Right forelimb (tissue), 1 donor: ENCODE data around the gene DCT.
"Not testable (repeated sequence)": the region's sequence is repeated elsewhere in the genome, so short reads cannot be mapped to it uniquely, and the experiment has no call there.

Source experiments
- DNase-seq: peaks from one replicate; pipeline ENCODE4 v3.0.0-alpha.2; 2018

DCT gene

GRCh38 chr13:94479616-94480015, at the start of gene DCT:
Gene DCT (minus strand): TSS chr13:94479682. CDS start chr13:94479255, 427 bp downstream.
- no peak for DNase-seq

DNA sequence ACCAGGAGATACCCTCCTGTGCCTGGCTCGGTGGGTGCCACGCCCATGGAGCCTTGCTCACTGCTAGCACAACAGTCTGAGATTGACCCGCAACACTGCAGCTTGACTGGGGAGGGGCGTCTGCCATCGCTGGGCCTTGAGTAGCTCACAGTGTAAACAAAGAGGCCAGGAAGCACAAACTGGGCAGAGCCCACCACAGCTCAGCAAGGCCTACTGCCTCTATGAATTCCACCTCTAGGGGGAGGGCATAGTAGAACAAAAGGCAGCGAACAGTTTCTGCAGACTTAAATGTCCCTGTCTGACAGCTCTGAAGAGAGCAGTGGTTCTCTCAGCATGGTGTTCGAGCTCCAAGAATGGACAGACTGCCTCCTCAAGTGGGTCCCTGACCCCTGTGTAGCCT, 47.5 kb upstream of the DCT start:
- DNase-seq: not testable (repeated sequence)

GRCh38 chr13:94525781-94526180, 46.3 kb upstream of the DCT start:
- DNase-seq: no peak

DNA sequence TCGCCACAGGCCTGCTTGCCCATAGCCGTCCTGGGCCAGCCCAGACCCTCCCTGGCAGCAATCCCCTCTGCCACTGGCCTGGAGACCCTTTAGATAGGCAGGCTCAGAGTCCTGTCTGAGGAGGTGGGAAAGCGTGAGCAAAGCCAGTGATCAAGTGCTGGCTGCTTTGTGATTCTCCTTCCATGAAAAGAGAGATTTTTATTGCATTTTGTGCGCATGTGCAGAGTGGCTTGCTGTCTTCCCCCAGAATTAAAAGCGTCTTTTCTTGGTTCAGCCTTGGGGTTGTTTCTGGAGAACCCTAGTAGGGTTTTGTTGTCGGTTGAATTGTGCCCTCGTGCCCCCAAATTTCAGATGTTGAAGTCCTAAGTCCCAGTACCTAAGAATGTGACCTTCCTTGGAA, 44.9 kb upstream of the DCT start:
- DNase-seq: no peak

DNA sequence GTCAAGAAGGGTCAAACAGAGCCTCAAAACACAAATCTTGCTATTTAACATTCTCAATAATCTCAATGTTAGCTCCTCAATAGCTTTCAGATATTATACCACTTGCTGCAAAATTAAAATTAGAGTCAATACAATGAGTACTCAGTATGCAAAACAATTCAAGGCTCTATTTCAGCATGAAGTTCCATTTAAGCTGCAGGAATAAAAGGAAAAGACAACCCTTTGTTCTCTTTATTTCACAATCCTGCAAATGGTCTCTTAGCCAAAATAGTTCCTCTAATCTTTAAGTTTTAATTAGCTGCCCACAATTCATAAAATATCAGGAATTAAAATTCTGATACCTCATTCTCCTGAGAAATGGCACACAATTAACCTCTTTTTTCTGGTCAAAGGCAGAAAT, 40.5 kb upstream of the DCT start:
- no peak for DNase-seq

DNA sequence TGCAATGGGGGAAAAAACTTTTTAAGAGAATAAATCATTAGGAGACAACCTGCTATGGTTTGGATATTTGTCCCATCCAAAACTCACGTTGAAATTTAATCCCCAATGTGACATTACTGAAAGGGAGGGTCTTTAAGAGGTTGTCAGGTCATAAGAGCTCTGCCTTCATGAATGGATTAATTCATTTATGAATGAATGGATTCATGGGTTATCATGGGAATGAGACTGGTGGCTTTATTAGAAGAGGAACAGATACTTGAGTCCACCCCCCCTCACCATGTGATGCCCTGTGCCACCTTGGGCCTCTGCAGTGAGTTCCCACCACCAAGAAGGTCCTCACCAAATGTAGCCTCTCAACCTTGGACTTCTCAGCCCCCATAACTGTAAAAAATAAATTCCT, 37.0 kb upstream of the DCT start:
- no peak for DNase-seq

- no peak for DNase-seq
Measured at GRCh38 chr13:94515911-94516310, 36.4 kb upstream of the DCT start.

GRCh38 chr13:94515374-94515773, 35.9 kb upstream of the DCT start:
- no peak for DNase-seq

DNA sequence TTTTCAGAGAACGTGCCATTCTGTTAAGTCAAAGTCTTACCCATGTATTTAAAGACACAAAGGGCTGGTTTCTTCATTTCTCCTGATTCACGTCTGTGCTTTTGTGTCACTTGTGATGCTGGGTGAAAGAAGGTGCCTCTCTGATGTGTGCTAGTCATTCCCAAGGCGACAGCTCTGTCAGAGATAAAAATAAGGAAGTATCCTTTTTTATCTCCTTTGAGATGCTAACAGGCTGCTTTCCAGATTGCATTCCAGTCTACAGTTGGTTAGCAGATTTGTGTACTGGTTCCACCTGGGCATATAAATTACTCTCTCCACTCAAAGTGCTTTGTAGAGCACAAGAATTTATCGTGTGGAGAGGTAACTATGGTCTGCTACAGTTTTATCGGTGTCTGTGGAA, 33.5 kb upstream of the DCT start:
- no peak for DNase-seq

- no peak for DNase-seq
Measured at GRCh38 chr13:94505730-94506129, 26.2 kb upstream of the DCT start.

DNA sequence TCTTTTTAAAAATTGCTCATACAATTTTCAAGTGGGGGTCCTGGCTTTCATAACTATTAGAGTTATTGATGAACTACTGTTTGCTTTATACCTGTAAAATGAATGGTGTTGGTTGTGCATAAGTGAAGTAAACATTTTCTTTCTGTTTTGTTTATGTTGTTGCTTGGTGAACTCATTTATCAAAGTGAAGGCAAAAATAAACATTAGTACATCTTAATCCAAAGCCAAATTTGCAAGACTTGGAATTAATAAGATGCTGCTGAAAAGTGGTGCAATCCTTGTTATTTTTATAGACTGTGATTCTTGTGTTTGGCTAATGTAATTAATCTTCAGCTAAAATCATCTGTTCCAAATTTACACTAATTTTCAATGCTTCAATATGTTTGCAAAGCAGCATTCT, 24.4 kb upstream of the DCT start:
- DNase-seq: no peak

- DNase-seq: not testable (repeated sequence)
Measured at GRCh38 chr13:94498831-94499230, 19.3 kb upstream of the DCT start.

DNA sequence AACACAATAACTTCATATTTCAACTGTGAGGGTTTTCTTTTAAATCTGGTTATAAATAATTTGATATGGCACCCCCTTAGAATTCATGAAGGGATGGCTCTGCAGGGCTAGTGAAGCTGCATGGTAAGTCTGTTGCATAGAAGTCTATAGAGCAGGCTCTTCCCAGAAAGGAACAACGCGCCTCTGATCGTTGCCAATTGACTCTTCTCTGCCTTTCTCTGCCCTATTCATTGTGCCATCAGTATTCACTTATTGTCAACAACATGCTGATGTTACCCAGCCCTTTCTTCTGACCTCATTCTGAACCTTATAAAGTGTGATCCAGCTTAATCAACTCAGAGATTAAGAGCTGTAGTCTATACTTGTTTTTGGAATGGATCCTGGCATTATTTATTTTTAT, 16.3 kb upstream of the DCT start:
- DNase-seq: no peak

GRCh38 chr13:94494026-94494425, 14.5 kb upstream of the DCT start:
- DNase-seq: no peak

DNA sequence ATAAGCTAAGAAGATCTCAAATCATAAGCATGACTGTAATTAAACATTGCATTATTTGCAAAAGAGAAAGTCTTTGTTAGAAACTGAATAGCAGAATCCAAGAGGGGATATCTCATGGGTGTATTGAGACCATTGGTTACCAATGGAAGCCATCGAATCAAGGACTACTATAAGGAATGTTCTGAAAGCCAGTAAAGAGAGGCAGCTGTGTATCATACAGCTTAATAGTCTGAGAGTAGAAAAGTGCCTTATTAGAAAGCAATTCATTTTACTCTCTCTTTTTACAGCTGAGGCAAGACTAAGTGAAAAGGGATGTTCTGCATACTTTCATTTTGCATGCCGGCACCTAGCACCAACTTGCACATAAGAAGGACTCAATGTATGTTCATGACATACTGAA, 7.6 kb upstream of the DCT start:
- DNase-seq: no peak

GRCh38 chr13:94483970-94484369, 4.5 kb upstream of the DCT start:
- no peak for DNase-seq

- DNase-seq: no peak
Measured at GRCh38 chr13:94481941-94482340, 2.5 kb upstream of the DCT start.

DNA sequence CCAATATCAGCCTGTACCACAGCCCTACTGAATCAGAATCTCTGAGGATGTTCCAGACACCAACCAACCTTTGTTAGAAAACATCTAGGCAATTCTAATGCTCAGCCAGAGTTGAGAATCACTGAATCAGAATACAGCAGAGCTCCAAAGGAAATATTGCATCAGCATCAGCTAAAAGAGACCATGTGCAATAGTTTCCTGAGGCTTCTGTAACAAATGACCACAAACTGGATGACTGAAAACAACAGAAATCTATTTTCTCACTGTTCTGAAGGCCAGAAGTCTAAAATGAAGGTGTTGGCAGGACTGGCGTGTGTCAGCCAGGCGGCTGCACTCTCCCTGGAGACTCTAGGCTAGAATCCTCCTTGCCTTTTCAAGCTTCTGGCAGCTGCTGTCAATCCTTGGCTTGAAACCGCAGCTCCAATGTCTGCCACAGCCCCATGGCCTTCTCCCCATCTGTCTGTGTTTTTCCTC, 1.2 kb upstream of the DCT start:
- DNase-seq: no peak

- no peak for DNase-seq
Measured at GRCh38 chr13:94478913-94479312, 569 bp downstream of the DCT start.

- DNase-seq: no peak
Measured at GRCh38 chr13:94470126-94470525, 9.4 kb downstream of the DCT start.

DNA sequence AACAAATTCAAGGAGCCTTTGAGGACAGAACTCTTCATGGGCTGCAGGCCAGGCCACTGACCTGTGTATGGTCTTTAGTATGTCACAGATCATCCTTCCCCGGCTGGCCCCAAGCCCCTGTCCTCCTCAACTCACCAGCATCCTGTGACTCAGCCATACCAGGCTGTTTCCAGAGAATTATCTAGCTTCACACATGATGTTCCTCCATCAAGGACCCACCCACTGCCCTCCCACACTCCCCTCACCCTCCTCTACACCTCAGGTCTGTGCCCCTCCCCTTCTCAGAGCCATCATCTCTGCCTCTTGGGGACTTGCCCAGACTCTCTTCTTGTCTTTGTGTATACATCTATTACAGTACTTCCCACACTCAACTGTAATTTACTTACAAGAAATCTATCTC, 14.7 kb downstream of the DCT start:
- DNase-seq: no peak

DNA sequence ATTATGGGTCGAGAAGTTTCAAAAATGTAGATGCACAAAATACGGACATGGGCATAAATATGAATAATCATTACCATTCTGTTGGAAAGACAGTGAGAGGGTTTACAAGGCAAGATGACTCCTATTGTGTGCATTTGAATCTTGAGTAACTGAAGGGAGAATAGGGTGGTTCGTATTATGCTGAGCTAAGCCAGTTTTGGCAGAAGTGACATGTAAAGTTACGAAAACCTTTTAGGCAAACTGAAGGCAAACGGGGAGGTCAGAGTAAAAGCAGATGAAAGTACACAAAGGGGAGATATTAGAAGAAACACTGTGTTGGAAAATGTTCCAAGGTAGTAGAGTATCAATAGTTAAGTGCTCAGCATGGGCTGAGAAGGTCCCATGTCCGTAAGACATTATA, 16.8 kb downstream of the DCT start:
- DNase-seq: no peak

DNA sequence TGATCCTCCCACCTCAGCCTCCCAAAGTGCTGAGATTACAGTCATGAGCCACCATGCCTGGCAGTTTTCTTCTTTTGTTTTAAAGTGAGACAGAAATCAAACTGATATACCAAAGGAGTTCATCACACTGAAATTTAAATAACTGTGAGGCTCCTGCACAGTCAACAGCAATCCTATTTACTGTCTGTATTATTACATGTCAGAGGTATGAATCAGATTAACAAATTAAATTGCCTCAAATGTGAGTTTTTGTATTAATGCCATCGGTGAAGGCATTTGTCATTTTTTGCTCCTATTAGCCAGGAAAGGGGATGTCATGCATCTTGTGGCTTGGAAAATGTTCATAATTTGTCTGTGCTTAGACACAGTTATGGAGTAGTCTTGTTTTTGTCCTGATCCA, 20.4 kb downstream of the DCT start:
- DNase-seq: no peak

DNA sequence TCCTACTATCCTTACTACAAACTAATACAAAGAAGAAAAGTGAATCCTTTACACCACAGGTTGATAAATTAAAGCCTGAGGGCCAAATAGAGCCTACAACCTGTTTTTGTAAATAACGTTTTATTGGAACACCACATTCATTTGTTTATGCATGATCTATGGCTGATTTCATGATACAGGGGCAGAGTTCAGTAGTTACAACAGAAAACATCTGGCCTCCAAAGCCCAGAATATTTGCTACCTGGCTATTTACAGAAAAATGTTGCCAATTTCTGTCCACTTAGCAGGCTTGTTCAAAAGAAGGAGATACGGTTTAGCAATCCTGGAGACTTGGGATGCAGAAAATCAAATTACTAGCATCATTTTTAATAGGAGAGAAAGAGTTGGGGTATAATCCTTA, 24.1 kb downstream of the DCT start:
- no peak for DNase-seq

DNA sequence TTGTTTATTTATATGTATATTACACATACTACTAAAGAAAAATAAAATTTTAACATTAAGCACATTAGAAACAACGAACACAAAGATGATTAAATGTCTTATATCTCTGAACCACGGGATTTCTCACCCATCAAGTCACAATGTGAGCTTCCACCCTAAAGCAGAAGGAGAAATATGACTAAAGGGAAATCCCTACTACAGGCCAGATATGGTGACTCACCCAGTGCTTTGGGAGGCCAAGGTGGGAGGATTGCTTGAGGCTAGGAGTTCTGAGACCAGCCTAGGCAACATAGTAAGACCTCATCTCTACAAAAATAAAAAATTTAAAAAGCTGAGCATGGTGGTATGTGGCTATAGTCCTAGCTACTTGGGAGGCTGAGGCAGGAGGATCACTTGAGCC, 24.6 kb downstream of the DCT start:
- DNase-seq: no peak

DNA sequence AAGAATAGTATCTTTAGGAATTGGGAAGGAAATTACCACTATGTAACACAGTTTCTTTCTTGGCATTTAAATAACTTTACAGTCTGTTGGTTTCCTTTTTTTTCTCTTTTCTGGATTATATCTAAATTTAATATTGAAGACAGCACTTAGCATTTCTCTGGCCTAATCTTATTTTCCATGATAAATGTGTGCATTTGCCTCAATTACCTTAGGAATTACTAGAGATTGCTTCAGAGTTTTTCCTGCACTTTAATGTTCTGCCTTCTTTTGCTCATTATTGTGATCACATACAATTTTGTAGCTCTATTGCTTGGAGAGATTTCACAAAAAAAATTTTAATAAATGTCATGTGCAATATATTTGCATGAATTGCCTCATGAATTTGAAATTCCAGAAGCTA, 25.1 kb downstream of the DCT start:
- DNase-seq: no peak
